GM21360 (cell line): ENCODE data around the gene NAA16.

Experiments used
- ATAC-seq: cut with Tn5 transposase; IDR thresholded peaks from one replicate; pipeline ENCODE4 v1.9.1; 2021; ENCODE audit warnings: mild to moderate bottlenecking, moderate library complexity; ENCODE audit not compliant: unreplicated experiment

Gene NAA16

GRCh38 chr13:41302743-41303142 is 8.3 kb upstream of the NAA16 start:
- no peak for ATAC-seq

DNA sequence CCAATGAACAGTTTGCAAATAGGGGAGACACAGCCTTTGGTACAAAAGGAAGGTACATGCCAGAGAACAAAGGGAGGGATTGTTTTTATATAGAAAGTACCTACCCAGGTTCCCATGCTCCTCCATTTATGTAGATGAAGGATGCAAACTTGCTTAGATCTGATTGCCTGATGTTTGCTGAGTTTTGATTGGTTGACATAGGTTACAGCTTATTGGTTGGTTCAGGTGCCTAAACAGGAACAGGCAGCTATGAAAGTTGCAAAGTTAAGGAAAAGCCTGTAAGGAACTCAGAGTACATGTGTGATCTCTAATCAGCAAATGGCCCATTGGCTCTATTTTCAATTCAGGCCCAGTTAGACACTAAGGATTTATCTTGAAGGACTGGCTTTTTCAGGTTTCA is 6.5 kb upstream of the NAA16 start:
- no peak for ATAC-seq

GRCh38 chr13:41306271-41307145 is 4.6 kb upstream of the NAA16 start:
- no peak for ATAC-seq

- ATAC-seq, result no peak
Measured at GRCh38 chr13:41307884-41308640, 3.0 kb upstream of the NAA16 start.

DNA sequence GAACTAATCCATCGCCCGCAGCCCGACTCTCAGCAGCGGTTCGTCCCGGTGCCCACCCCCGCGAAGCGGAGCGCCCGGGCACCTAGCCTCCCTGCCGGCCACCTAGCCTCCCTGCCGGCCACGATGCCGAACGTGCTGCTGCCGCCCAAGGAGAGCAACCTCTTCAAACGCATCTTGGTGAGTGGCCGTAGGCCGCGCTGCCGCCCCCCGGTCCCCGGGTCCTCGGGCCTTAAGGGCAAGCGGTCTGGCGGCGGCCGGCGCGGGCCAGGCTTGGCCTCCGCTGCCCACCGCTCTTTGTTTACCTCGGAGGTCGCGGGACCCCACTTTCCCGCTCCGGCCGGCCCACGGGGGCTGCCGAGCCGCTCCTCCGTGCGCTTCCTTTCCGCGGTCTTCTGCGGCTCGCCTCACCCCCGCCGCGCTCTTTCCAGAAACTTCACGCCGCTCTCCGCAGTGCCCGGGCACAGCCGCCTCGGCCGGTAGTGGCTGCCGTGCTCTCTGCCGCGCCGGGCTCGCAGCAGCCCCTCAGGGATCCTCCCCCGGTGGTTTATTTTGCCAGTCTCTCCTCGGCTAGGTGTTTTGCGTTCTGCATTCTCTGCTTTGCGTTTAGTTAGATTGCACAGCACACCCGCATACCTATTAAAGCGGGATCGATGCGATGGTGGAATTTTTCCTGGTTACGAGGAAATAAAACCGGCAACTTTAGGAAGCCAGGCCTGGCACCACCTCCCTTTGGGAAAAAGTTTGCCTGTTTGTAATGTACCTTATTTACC is 524 bp downstream of the NAA16 start:
- peak; percentile 47 for ATAC-seq

DNA sequence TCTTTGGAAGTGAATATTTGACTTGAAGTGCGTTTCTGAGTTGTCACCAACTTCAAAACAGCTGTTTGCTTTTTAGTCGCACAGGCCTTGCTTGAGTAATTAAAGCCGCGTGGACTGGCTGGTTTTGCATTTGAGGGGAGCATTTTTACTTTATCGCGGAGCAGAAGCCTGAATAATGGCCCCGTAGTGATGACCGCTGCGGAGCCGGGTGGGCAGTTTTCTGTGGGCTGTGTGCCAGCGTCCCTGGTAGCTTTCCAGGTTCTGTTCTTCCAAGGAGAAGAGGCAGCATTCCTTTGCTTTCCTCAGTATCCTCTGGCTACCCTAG is 1.1 kb downstream of the NAA16 start:
- no peak for ATAC-seq

- ATAC-seq, result no peak
Measured at GRCh38 chr13:41313117-41313516, 2.0 kb downstream of the NAA16 start.

GRCh38 chr13:41313659-41314197 is 2.7 kb downstream of the NAA16 start:
- no peak for ATAC-seq

- ATAC-seq, result no peak
Measured at GRCh38 chr13:41315443-41316047, 4.5 kb downstream of the NAA16 start.

- ATAC-seq, result no peak
Measured at GRCh38 chr13:41317243-41317642, 6.2 kb downstream of the NAA16 start.

DNA sequence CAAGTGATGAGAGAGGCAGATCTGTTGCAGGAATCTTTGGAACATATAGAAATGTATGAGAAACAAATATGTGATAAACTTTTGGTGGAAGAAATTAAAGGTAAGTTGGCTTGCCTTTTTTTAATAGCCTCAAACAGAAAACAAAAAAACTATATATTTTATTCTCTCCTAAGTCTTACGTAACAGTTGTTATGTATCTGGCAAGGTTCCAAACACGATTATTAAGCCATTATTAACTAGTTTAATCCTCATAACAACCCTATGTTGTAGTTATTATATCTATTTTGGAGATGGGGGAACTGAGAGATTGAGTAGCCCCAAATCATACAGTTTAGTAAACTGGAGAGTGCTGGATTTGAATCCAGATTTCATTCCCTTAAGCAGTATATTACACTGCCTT is 14.7 kb downstream of the NAA16 start:
- no peak for ATAC-seq

GRCh38 chr13:41326661-41327060 is 15.6 kb downstream of the NAA16 start:
- ATAC-seq, result no peak

DNA sequence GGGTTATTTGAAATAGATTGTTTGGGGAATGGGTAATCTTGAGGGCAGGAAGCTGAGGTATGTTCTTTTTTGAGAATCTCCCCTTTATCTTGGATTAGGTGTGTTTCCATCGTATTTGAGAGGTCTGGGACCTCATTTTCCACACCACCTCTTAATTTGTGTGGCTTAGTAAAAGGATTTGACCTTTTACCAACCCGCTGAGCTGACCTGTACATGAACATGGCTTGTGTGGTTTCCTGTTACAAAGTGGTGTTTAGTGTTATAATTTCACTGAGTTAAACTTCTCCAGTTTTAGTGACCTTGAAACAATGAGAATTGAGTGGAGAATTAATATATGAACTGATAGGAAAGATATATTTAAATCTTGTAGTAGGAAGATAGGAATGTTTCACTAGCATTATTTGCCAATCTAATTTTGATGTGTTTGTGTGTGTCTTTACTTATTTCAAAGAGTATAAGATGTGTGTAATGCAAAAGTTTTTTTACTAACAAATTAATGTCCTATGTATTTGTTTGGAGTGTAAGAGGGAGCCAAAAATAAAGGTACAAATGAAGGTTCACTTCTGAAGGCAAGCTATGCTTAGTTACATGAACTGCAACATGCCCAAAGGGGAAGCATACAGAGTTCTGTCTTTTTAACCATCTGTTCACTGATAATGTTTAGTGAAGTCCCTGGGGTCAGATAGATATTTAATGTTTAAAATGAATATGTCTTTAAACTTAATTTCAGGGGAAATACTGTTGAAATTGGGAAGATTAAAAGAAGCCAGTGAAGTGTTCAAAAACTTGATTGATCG is 17.1 kb downstream of the NAA16 start:
- ATAC-seq, result no peak

DNA sequence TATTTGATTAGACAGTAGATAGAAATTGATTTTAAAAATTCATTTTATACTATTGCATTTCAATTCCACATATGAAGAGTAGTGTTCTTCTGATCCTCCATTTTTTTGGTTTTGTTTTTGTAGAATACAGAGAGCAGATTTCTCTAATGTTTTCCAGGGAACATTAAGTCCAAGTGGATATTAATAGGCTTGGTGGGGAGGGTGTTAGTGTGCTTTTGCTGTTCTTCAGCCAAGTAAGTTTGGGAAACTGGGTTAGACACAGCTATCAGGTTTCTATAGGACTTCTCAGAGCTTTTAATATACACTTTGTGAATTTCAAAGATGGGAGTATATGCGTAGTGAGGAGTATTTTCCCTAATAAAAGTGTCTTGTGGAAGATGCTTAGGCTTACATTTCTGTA is 21.8 kb downstream of the NAA16 start:
- ATAC-seq, result no peak

- no peak for ATAC-seq
Measured at GRCh38 chr13:41334810-41335209, 23.7 kb downstream of the NAA16 start.

- no peak for ATAC-seq
Measured at GRCh38 chr13:41344358-41344757, 33.3 kb downstream of the NAA16 start.

GRCh38 chr13:41345165-41345913 is 34.3 kb downstream of the NAA16 start:
- ATAC-seq, result no peak

DNA sequence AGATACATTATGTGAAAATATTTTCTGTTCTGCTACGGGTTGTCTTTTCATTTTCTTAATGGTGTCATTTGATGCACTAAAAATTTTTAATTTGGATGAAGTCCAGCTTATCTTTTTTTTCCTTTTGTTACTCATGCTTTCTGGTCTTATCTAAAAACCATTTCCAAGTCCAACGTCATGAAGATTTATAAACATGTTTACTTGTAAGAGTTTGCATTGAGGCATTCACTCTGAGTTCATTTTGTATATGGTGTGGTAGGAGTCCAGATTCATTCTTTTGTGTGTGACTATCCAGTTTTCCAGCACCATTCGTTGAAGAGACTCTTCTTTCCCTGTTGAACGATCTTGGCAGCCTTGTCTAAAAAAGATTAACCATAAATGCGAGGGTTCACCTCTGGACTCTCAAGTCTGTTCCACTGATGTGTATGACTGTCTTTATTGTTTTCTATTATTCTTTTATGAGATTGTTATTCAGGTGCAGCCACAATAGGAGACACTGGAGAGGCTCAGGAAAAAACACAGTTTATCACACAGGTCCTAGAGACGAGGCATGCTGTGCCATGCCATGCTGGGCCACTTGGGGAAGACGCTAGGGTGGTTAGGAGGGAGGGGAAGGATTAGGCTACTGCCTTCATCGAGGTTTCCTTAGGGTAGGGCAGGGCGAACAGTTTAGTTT is 35.0 kb downstream of the NAA16 start:
- ATAC-seq, result no peak
